Psoas muscle (tissue), 8 donors: ENCODE measurements around the gene SNCA. TPM values are rescaled to one million over a fixed set of nuclear protein-coding genes. Genes with fewer than 3 reads are reported as not detected.

ENCODE experiments used
- ATAC-seq, 4 donors: fragments of 200-7000 bp; cut with Tn5 transposase; one replicate each; pipeline ENCODE4 v1.9.1; 2020; ENCODE audit warnings: moderate library complexity in 3 of 4, mild to moderate bottlenecking in 2 of 4
- DNase-seq, 2 donors: peaks; one replicate each; pipeline ENCODE4 v3.0.0-alpha.2; 2020
- H3K27ac ChIP-seq: fragments of 200-600 bp; one replicate; pipeline ENCODE4 v1.8.0; 2022
- H3K27me3 ChIP-seq, 3 donors: fragments of 200-600 bp in 1 of 3; one replicate each; pipeline versions ENCODE4 v1.6.1 to v1.8.0; 2013 to 2022; ENCODE audit warnings: low read length in 2 of 3, mild to moderate bottlenecking in 2 of 3, moderate library complexity in 1 of 3; ENCODE audit not compliant: insufficient read depth in 3 of 3
- H3K36me3 ChIP-seq, 2 donors: fragments of 200-600 bp in 1 of 2; one replicate each; pipeline versions ENCODE4 v1.6.1 to v1.8.0; 2013 to 2022; ENCODE audit warnings: low read depth in 1 of 2, mild to moderate bottlenecking in 1 of 2, moderate library complexity in 1 of 2; ENCODE audit not compliant: insufficient read depth in 1 of 2
- H3K4me1 ChIP-seq: fragments of 200-600 bp; one replicate; pipeline ENCODE4 v1.8.0; 2022
- H3K4me3 ChIP-seq: fragments of 200-600 bp; one replicate; pipeline ENCODE4 v1.8.0; 2022; ENCODE audit warnings: mild to moderate bottlenecking
- H3K9me3 ChIP-seq: fragments of 200-600 bp; one replicate; pipeline ENCODE4 v1.8.0; 2022
- CTCF ChIP-seq: fragments of 200-600 bp; IDR thresholded peaks from one replicate; pipeline ENCODE4 v1.8.0; 2022; ENCODE audit warnings: antibody characterized with exemption
- WGBS, 3 donors: extraction: QIAGEN DNeasy Blood & Tissue Kit; methylation state at CpG; one replicate each; pipeline versions ENCODE4 v1.1.6 to v1.1.7; 2013; 5-methylcytosine and 5-hydroxymethylcytosine counted together
- intact Hi-C, 2 donors: fragments of 100-400 bp; cut with DNase I; formaldehyde crosslinking; loops; one replicate each; pipeline versions ENCODE4 v1.11.0 to v1.14.2; 2022
- polyA plus RNA-seq, 3 donors: library from polyadenylated mRNA; stranded (reverse); fragments of 200-250 nt; gene quantifications; one replicate each; pipeline ENCODE4 v1.2.3, GENCODE V29; 2013
- total RNA-seq, 4 donors: library from RNA; stranded (reverse); fragmentation: NEBNext Ultra II Directional in 2 of 4; extraction: Animal tissue kit (Norgen Biotek cat#: 25700) in 2 of 4; gene quantifications; one replicate each; pipeline versions ENCODE4 v1.2.1 to v1.2.4, GENCODE V29; 2021 to 2023
- donor health status: healthy with polysubstance abuse.
- donor health status: DM: no; HTN: no; CAD: no; lungs with moderate emphysema.
- donor health status: Bipolar disorder and iron deficiency.
- donor health status: healthy.
- donor health status: DM: yes; HTN: yes; CAD: no.
- donor health status: DM: no; HTN: no; CAD: no.
- donor health status: DM: no; HTN: no; CAD: no.
- donor health status: DM: yes; HTN: yes; CAD: no.

SNCA gene
- total and polyA plus RNA-seq, 7 donors, result 0.27 to 4.6 (median 0.83) TPM

- H3K27ac ChIP-seq, result no peak overlapping the region
These were observed 83.9 kb downstream of the SNCA start for GRCh38 chr4:89752932-89753598.

GRCh38 chr4:89751416-89751815 lies 85.5 kb downstream of the SNCA start:
- 68 to 70% (median 69%) methylated on average over 5 of the region's 5 CpGs for WGBS, 3 donors
- intact Hi-C loops, result no loop called here
- Histone ChIP-seq H3K27me3 (no peaks in the 10 kb centered on the region), H3K9me3 (no peaks in the 10 kb centered on the region), H3K36me3 (no peaks in the 10 kb centered on the region), H3K4me1 (no peaks in the 10 kb centered on the region), H3K4me3 (no peak overlapping the region), H3K27ac (no peak overlapping the region)
- no peak for TF ChIP-seq CTCF
- ATAC-seq (no peak), DNase-seq (no peak)

More at GRCh38 chr4:89752932-89753598, 83.9 kb downstream of the SNCA start:
- intact Hi-C loops, result no loop called here
- Histone ChIP-seq H3K27me3 (no peaks in the 10 kb centered on the region), H3K4me1 (no peaks in the 10 kb centered on the region), H3K4me3 (no peak overlapping the region), H3K9me3 (no peaks in the 10 kb centered on the region), H3K36me3 (no peaks in the 10 kb centered on the region)
- no peak for ATAC-seq
- WGBS, 3 donors, result 22 to 30% (median 26%) methylated on average over 7 of the region's 7 CpGs
- no peak for TF ChIP-seq CTCF
- DNase-seq, result no peak

- no peaks in the 10 kb centered on the region for H3K27me3 ChIP-seq
- H3K9me3 ChIP-seq, result no peaks in the 10 kb centered on the region
- ATAC-seq (no peak), DNase-seq (no peak)
- no peak overlapping the region for H3K27ac ChIP-seq
- H3K4me3 ChIP-seq, result no peak overlapping the region
- 85 to 92% (median 89%) methylated on average over 1 of the region's 1 CpG for WGBS, 3 donors
- no peak for TF ChIP-seq CTCF
- intact Hi-C loops, result no loop called here
- H3K36me3 ChIP-seq, result no peaks in the 10 kb centered on the region
- no peaks in the 10 kb centered on the region for H3K4me1 ChIP-seq
These were observed 90.6 kb downstream of the SNCA start for GRCh38 chr4:89746377-89746776.

GRCh38 chr4:89745708-89746107 lies 91.3 kb downstream of the SNCA start:
- no peak for ATAC-seq
- TF ChIP-seq CTCF, result no peak
- 84 to 92% (median 88%) methylated on average over 1 of the region's 1 CpG for WGBS, 3 donors
- Histone ChIP-seq H3K4me3 (no peak overlapping the region), H3K4me1 (no peaks in the 10 kb centered on the region), H3K27ac (no peak overlapping the region), H3K27me3 (no peaks in the 10 kb centered on the region), H3K9me3 (no peaks in the 10 kb centered on the region), H3K36me3 (no peaks in the 10 kb centered on the region)
- intact Hi-C loops, result no loop called here
- DNase-seq, result no peak

GRCh38 chr4:89744914-89745313 lies 92.0 kb downstream of the SNCA start:
- Histone ChIP-seq H3K4me1 (no peaks in the 10 kb centered on the region), H3K9me3 (no peaks in the 10 kb centered on the region), H3K27ac (no peak overlapping the region), H3K4me3 (no peak overlapping the region), H3K36me3 (no peaks in the 10 kb centered on the region), H3K27me3 (no peaks in the 10 kb centered on the region)
- DNase-seq, result no peak
- intact Hi-C loops, result no loop called here
- 69 to 81% (median 72%) methylated on average over 5 of the region's 5 CpGs for WGBS, 3 donors
- no peak for ATAC-seq
- no peak for TF ChIP-seq CTCF
